Smooth muscle cell (in vitro differentiated cells): ENCODE data around the gene IL13RA2. TPM values are rescaled to one million over a fixed set of nuclear protein-coding genes. Genes with fewer than 3 reads are reported as not detected.

Experiments
- DNase-seq: peaks from one replicate; lab custom pipeline; 2025; ENCODE audit not compliant: unreplicated experiment; lab: John Stamatoyannopoulos, UW
- H2AFZ ChIP-seq: fragments of 200-600 bp; sonication (generic); 2 replicates; pipeline ENCODE4 v1.6.0; 2016; ENCODE audit warnings: antibody characterized with exemption, low read depth, mild to moderate bottlenecking
- H3F3A ChIP-seq: fragments of 200-600 bp; sonication (generic); 2 replicates; pipeline ENCODE4 v1.6.0; 2017; ENCODE audit warnings: antibody characterized with exemption, low read depth
- H3K27ac ChIP-seq: fragments of 200-600 bp; sonication (generic); 2 replicates; pipeline ENCODE4 v1.5.1; 2016; ENCODE audit warnings: low read depth, mild to moderate bottlenecking
- H3K27me3 ChIP-seq: fragments of 200-600 bp; sonication (generic); 2 replicates; pipeline ENCODE4 v1.6.1; 2016; ENCODE audit warnings: low read depth, mild to moderate bottlenecking
- H3K36me3 ChIP-seq: fragments of 200-600 bp; sonication (generic); 2 replicates; pipeline ENCODE4 v1.5.1; 2016; ENCODE audit warnings: low read depth
- H3K4me1 ChIP-seq: fragments of 200-600 bp; sonication (generic); 2 replicates; pipeline ENCODE4 v1.5.1; 2016; ENCODE audit warnings: low read depth
- H3K4me2 ChIP-seq: fragments of 200-600 bp; sonication (generic); 2 replicates; pipeline ENCODE4 v1.6.0; 2016; ENCODE audit warnings: mild to moderate bottlenecking
- H3K4me3 ChIP-seq: fragments of 200-600 bp; sonication (generic); 2 replicates; pipeline ENCODE4 v1.5.1; 2016; ENCODE audit warnings: mild to moderate bottlenecking
- H3K79me2 ChIP-seq: fragments of 200-600 bp; sonication (generic); 2 replicates; pipeline ENCODE4 v1.6.0; 2016; ENCODE audit warnings: low read depth, mild to moderate bottlenecking
- H3K9ac ChIP-seq: fragments of 200-600 bp; sonication (generic); 2 replicates; pipeline ENCODE4 v1.6.0; 2016; ENCODE audit warnings: low read depth
- H3K9me3 ChIP-seq: fragments of 200-600 bp; sonication (generic); replicated peaks from 2 replicates; pipeline ENCODE4 v1.5.1; 2016; ENCODE audit warnings: low read depth
- H4K20me1 ChIP-seq: fragments of 200-600 bp; sonication (generic); 2 replicates; pipeline ENCODE4 v1.6.0; 2016; ENCODE audit warnings: low read depth
- WGBS: methylation state at CpG from one replicate; pipeline ENCODE4 v1.1.7; 2016; ENCODE audit warnings: low lambda C conversion rate; 5-methylcytosine and 5-hydroxymethylcytosine counted together
- polyA plus RNA-seq: library from polyadenylated mRNA; unstranded; fragments of >200 nt; fragmentation: Nextera tagmentation; extraction: Ambion mirVana; gene quantifications from 2 replicates; pipeline ENCODE4 v1.2.1, GENCODE V29; 2016
- total RNA-seq: library from RNA; depleted of rRNA; stranded (reverse); fragments of >200 nt; gene quantifications from 2 replicates; pipeline ENCODE4 v1.2.3, GENCODE V29; 2014
- TF ChIP-seq, protein P1 (sequence below): fragments of 200-600 bp; sonication (generic); IDR thresholded peaks from 2 replicates; pipeline ENCODE4 v1.5.1; 2017; ENCODE audit warnings: borderline replicate concordance, mild to moderate bottlenecking, antibody characterized with exemption; ENCODE audit not compliant: insufficient read depth, poor library complexity, severe bottlenecking

Gene IL13RA2
- total and polyA plus RNA-seq, 2 experiments from 2014 or later, result 2.3 to 5.8 TPM

GRCh38 chrX:115013705-115014104, 3.7 kb downstream of the IL13RA2 start:
- TF ChIP-seq, protein P1, sequence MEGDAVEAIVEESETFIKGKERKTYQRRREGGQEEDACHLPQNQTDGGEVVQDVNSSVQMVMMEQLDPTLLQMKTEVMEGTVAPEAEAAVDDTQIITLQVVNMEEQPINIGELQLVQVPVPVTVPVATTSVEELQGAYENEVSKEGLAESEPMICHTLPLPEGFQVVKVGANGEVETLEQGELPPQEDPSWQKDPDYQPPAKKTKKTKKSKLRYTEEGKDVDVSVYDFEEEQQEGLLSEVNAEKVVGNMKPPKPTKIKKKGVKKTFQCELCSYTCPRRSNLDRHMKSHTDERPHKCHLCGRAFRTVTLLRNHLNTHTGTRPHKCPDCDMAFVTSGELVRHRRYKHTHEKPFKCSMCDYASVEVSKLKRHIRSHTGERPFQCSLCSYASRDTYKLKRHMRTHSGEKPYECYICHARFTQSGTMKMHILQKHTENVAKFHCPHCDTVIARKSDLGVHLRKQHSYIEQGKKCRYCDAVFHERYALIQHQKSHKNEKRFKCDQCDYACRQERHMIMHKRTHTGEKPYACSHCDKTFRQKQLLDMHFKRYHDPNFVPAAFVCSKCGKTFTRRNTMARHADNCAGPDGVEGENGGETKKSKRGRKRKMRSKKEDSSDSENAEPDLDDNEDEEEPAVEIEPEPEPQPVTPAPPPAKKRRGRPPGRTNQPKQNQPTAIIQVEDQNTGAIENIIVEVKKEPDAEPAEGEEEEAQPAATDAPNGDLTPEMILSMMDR, result no peak
- H3K27ac ChIP-seq, result no peak overlapping the region
- 68% methylated on average over 3 of the region's 3 CpGs for WGBS
- H3K4me1 ChIP-seq, result no peaks in the 10 kb centered on the region
- H3K27me3 ChIP-seq, result no peaks in the 10 kb centered on the region
- no peak overlapping the region for H3K4me2 ChIP-seq
- no peaks in the 10 kb centered on the region for H3K36me3 ChIP-seq
- no peaks in the 10 kb centered on the region for H3K9me3 ChIP-seq
- H3K9ac ChIP-seq, result no peak overlapping the region
- H4K20me1 ChIP-seq, result no peaks in the 10 kb centered on the region
- no peak overlapping the region for H3K4me3 ChIP-seq
- H3K79me2 ChIP-seq, result no peaks in the 10 kb centered on the region
- H3F3A ChIP-seq, result no peaks in the 10 kb centered on the region
- DNase-seq, result no peak
- H2AFZ ChIP-seq, result no peak overlapping the region

DNA sequence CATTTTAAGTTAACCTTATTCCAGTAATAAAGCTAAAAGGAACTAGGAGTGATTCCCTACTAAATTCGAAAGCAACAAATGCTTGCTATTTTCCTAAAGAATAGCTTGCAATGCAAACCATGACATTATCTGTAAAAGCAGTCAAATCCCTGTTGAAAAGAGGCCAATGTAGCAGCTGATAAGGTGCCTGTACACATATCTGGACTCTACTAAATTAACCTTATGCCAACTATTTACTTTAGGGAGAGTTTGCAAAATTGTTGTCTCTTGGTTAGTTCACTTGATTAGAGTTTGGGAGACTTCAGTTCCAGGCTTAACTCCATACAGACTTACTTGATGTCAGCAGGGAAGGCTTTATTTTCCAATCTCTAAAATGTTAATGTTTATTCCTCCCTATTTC, 6.0 kb downstream of the IL13RA2 start:
- no peaks in the 10 kb centered on the region for H3K4me1 ChIP-seq
- no peaks in the 10 kb centered on the region for H3F3A ChIP-seq
- H3K79me2 ChIP-seq, result no peaks in the 10 kb centered on the region
- H3K4me3 ChIP-seq, result no peak overlapping the region
- H3K27me3 ChIP-seq, result no peaks in the 10 kb centered on the region
- no peak overlapping the region for H3K27ac ChIP-seq
- H4K20me1 ChIP-seq, result no peaks in the 10 kb centered on the region
- TF ChIP-seq, protein P1, result no peak
- DNase-seq, result no peak
- no peaks in the 10 kb centered on the region for H3K36me3 ChIP-seq
- 71% methylated on average over 1 of the region's 1 CpG for WGBS
- H3K9me3 ChIP-seq, result no peaks in the 10 kb centered on the region
- peak overlapping the region; percentile 27 for H2AFZ ChIP-seq
- no peak overlapping the region for H3K9ac ChIP-seq
- peak overlapping the region; percentile 11 for H3K4me2 ChIP-seq

- no peak for DNase-seq
- Histone ChIP-seq H3K36me3 (no peaks in the 10 kb centered on the region), H3K9me3 (no peaks in the 10 kb centered on the region), H4K20me1 (no peaks in the 10 kb centered on the region), H3K9ac (no peak overlapping the region), H3K4me1 (no peaks in the 10 kb centered on the region), H3K27ac (no peak overlapping the region), H3K79me2 (no peaks in the 10 kb centered on the region), H2AFZ (no peak overlapping the region), H3F3A (no peaks in the 10 kb centered on the region), H3K4me2 (no peak overlapping the region), H3K27me3 (no peaks in the 10 kb centered on the region), H3K4me3 (no peak overlapping the region)
- TF ChIP-seq, protein P1, result no peak
- WGBS, result 89% methylated on average over 6 of the region's 6 CpGs
These were observed 17.5 kb downstream of the IL13RA2 start for GRCh38 chrX:114999906-115000305.

- H3K9me3 ChIP-seq, result no peaks in the 10 kb centered on the region
- DNase-seq, result no peak
- H3K27ac ChIP-seq, result no peak overlapping the region
- H4K20me1 ChIP-seq, result no peaks in the 10 kb centered on the region
- no peak overlapping the region for H3K4me3 ChIP-seq
- no peak overlapping the region for H2AFZ ChIP-seq
- TF ChIP-seq, protein P1, result no peak
- H3F3A ChIP-seq, result no peaks in the 10 kb centered on the region
- H3K79me2 ChIP-seq, result no peaks in the 10 kb centered on the region
- WGBS, result 72% methylated on average over 2 of the region's 2 CpGs
- no peaks in the 10 kb centered on the region for H3K36me3 ChIP-seq
- H3K9ac ChIP-seq, result no peak overlapping the region
- no peaks in the 10 kb centered on the region for H3K4me1 ChIP-seq
- H3K27me3 ChIP-seq, result no peaks in the 10 kb centered on the region
- no peak overlapping the region for H3K4me2 ChIP-seq
These were observed 19.6 kb downstream of the IL13RA2 start for GRCh38 chrX:114997779-114998178.
